Esophagus squamous epithelium (tissue), 5 donors: ENCODE data around the gene FRMD7. TPM values are rescaled to one million over a fixed set of nuclear protein-coding genes. Genes with fewer than 3 reads are reported as not detected.

Experiments used
- DNase-seq: peaks from one replicate; lab custom pipeline; 2025; lab: John Stamatoyannopoulos, UW
- H3K27ac ChIP-seq, 4 donors: fragments of 200-600 bp; sonication (generic); one replicate each; pipeline ENCODE4 v1.5.1; 2016 to 2019; ENCODE audit warnings: mild to moderate bottlenecking in 1 of 4
- H3K27me3 ChIP-seq, 4 donors: fragments of 200-600 bp; sonication (generic); 1 replicate in 3 of 4; 2 replicates in 1 of 4; pipeline versions ENCODE4 v1.5.1 to v1.6.0; 2017 to 2021; ENCODE audit warnings: antibody characterized with exemption in 1 of 4
- H3K36me3 ChIP-seq, 3 donors: fragments of 200-600 bp; sonication (generic); one replicate each; pipeline ENCODE4 v1.5.1; 2016 to 2019
- H3K4me1 ChIP-seq, 3 donors: fragments of 200-600 bp; sonication (generic); one replicate each; pipeline ENCODE4 v1.5.1; 2017 to 2019
- H3K4me3 ChIP-seq, 4 donors: fragments of 200-600 bp; sonication (generic); 1 replicate in 3 of 4; 2 replicates in 1 of 4; pipeline ENCODE4 v1.5.1; 2016 to 2019; ENCODE audit warnings: mild to moderate bottlenecking in 2 of 4, moderate library complexity in 1 of 4
- H3K9me3 ChIP-seq, 3 donors: fragments of 200-600 bp; sonication (generic); one replicate each; pipeline ENCODE4 v1.5.1; 2016 to 2019
- POLR2A ChIP-seq, 4 donors: fragments of 450-650 bp; IDR thresholded peaks; one replicate each; pipeline ENCODE4 v1.6.1; 2017; ENCODE audit warnings: antibody characterized with exemption in 4 of 4, mild to moderate bottlenecking in 4 of 4, moderate library complexity in 3 of 4
- WGBS, 2 donors: methylation state at CpG; one replicate each; pipeline ENCODE4 v1.1.5; 2018; 5-methylcytosine and 5-hydroxymethylcytosine counted together
- intact Hi-C: fragments of 100-400 bp; cut with DNase I; formaldehyde crosslinking; loops from one replicate; pipeline ENCODE4 v1.15.0; 2022
- total RNA-seq, 4 donors: library from RNA; depleted of rRNA; stranded (reverse); fragments of >200 nt; gene quantifications; one replicate each; pipeline ENCODE4 v1.1.0, GENCODE V29; 2016
- TF ChIP-seq, protein P1 (sequence below), 6 experiments: fragments of 450-650 bp in 4 of 6; fragments of 200-600 bp in 2 of 6; sonication (generic) in 2 of 6; IDR thresholded peaks; one replicate each; pipeline ENCODE4 v1.5.1; 2016 to 2019; ENCODE audit warnings: antibody characterized with exemption in 6 of 6, mild to moderate bottlenecking in 4 of 6, moderate library complexity in 4 of 6
- donor health status: DM: yes; HTN: yes; CAD: no.

The FRMD7 gene
- total RNA-seq, 4 donors from 2014 or later: not detected

DNA sequence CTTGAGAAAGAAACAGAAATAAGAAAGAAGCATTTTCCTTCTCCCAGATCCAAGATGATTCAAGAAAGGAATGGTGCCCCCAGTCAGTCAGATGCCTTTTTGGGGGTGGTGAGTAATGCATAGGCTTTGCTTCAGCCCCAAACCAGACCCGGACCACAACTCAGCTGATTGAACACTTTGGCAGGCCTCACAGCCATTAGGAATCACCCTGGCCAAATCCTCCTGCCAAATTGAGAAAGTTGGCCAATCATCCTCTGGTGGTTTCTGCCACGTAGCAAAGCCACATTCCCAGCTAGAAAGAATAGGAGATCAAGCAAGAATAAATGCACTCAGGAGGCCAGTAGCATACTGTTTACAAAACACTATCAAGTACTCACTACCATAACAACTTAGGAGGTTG is 33.7 kb downstream of the FRMD7 start:
- H3K27me3 ChIP-seq: peaks cover 0 to 3% (median 0%) of the 10 kb centered on the region in 4 donors
- H3K4me1 ChIP-seq: no peaks in the 10 kb centered on the region
- H3K9me3 ChIP-seq: no peaks in the 10 kb centered on the region
- H3K27ac ChIP-seq: no peak overlapping the region
- 34% methylated on average over 2 of the region's 2 CpGs; no CpG with 5 or more reads in 1 of the 2 donors for WGBS, 2 donors
- H3K36me3 ChIP-seq: no peaks in the 10 kb centered on the region
- DNase-seq: no peak
- H3K4me3 ChIP-seq: no peak overlapping the region
- TF ChIP-seq, protein P1, sequence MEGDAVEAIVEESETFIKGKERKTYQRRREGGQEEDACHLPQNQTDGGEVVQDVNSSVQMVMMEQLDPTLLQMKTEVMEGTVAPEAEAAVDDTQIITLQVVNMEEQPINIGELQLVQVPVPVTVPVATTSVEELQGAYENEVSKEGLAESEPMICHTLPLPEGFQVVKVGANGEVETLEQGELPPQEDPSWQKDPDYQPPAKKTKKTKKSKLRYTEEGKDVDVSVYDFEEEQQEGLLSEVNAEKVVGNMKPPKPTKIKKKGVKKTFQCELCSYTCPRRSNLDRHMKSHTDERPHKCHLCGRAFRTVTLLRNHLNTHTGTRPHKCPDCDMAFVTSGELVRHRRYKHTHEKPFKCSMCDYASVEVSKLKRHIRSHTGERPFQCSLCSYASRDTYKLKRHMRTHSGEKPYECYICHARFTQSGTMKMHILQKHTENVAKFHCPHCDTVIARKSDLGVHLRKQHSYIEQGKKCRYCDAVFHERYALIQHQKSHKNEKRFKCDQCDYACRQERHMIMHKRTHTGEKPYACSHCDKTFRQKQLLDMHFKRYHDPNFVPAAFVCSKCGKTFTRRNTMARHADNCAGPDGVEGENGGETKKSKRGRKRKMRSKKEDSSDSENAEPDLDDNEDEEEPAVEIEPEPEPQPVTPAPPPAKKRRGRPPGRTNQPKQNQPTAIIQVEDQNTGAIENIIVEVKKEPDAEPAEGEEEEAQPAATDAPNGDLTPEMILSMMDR (IDR thresholded peaks at IDR 0.05): no peak
- no peak for TF ChIP-seq POLR2A (IDR thresholded peaks at IDR 0.05)
- intact Hi-C loops: loop anchor here (10.0 kb wide), 2 partner anchors 111 to 521 kb away; no protein-coding TSS in a partner anchor

DNA sequence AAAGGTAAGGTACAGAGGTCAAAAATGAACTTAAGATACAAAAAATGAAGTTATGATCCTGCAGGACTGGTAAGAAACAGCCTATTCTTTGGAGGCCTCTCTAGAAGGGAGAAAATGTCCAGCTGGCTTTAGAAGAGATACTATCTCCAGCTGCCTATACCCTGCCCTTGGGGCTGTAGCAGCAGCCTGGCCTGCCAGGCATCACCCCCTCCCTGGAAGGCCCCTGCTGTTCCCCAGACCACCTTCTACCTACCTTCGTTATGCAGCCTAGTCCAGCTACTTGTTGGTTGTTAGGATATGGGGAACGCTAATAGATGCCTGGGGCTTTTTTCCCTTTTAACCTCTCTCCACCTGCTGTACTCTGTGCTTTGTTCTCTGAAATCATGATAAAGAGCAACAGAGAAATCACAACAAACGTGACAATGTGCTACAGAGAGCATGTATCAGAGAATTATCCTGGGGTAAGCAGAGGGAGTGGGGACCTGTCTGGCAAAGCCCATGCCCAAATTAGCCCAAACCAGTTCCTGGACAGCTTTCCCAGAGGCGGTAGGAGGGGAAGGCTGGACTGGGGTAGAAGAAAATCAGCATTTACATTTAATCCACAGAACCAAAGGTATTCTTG is 34.5 kb downstream of the FRMD7 start:
- no peak for TF ChIP-seq POLR2A (IDR thresholded peaks at IDR 0.05)
- TF ChIP-seq, protein P1 (IDR thresholded peaks at IDR 0.05): no peak
- no peak overlapping the region for H3K4me3 ChIP-seq
- intact Hi-C loops: loop anchor here (10.0 kb wide), 2 partner anchors 111 to 521 kb away; no protein-coding TSS in a partner anchor
- 63% methylated on average over 4 of the region's 4 CpGs; no CpG with 5 or more reads in 1 of the 2 donors for WGBS, 2 donors
- H3K27me3 ChIP-seq: peaks cover 0 to 3% (median 0%) of the 10 kb centered on the region in 4 donors
- no peaks in the 10 kb centered on the region for H3K9me3 ChIP-seq
- no peaks in the 10 kb centered on the region for H3K36me3 ChIP-seq
- H3K4me1 ChIP-seq: no peaks in the 10 kb centered on the region
- DNase-seq: no peak
- no peak overlapping the region for H3K27ac ChIP-seq

DNA sequence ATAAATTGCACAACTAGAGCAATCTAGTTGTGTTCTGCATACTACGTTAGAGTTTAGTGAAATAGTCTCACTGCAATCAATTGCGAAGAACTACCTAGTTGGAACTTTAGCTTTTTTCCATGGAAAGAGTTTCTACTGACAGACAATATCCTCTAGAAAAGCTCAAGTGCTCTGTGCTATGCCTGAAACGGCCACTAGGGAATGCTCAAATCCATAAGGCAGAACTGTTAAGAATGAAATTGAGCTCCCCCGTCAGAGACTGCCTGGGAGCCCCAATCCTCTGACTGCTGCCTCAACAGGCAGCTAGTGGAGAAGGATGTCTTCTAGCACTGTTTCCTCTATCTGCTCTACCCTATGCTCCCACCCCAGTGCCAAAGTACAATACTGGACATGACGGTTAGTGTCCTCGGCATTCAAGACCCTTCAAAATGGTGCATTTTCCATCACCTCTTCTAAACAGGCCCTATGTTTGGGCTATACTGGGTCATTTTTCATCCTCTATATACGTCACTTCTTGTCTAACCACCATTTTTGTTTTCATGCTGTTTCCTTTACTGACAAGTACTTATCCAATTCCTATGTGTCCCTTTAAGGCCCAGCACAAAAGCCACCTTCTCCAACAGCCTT is 35.3 kb downstream of the FRMD7 start:
- peaks cover 0 to 3% (median 0%) of the 10 kb centered on the region in 4 donors for H3K27me3 ChIP-seq
- H3K9me3 ChIP-seq: no peaks in the 10 kb centered on the region
- intact Hi-C loops: loop anchor here (10.0 kb wide), 2 partner anchors 112 to 522 kb away; no protein-coding TSS in a partner anchor
- no peak overlapping the region for H3K27ac ChIP-seq
- H3K4me3 ChIP-seq: no peak overlapping the region
- WGBS, 2 donors: 45 to 54% methylated on average over 5 to 7 of the region's 7 CpGs
- H3K4me1 ChIP-seq: no peaks in the 10 kb centered on the region
- H3K36me3 ChIP-seq: no peaks in the 10 kb centered on the region
- TF ChIP-seq POLR2A (IDR thresholded peaks at IDR 0.05): no peak
- TF ChIP-seq, protein P1 (IDR thresholded peaks at IDR 0.05): peak; percentile 20 to 82 (median 68)
- no peak for DNase-seq

DNA sequence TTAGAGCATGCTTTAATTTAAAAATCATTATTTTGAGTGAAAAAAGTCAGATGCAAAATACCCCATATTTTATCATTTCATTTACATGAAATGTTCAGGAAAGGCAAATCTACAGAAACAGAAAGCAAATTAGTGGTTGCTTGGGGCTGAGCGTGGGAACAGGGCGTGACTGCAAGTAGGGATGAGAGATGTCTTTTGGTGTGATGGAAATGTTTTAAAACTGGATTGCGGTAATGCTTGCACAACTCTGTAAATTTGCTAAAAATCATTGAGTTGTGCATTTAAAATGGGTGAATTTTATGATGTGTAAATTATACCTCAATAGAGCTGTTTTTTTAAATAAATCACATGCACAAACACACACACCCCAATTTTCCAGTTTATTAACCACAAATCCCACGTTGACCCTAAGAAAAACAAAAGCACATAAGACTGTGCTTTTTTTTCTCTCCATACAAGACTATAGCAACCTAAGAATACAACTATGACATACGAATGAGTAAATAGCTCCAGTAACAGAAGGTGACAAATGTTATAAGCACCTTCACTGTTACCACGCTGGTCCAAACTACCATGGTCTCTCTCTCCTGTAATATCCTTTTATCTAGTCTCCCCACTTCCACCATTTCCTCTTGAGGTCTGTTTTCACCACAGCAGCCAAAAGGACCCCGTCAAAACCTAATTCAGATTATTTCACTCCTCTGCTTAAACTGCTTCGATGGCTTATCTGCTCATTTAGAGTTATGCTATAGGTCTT is 37.2 kb downstream of the FRMD7 start:
- intact Hi-C loops: loop anchor here (10.0 kb wide), 2 partner anchors 114 to 524 kb away; no protein-coding TSS in a partner anchor
- Histone ChIP-seq H3K4me3 (no peak overlapping the region), H3K36me3 (no peaks in the 10 kb centered on the region), H3K4me1 (no peaks in the 10 kb centered on the region), H3K27ac (no peak overlapping the region), H3K27me3 (peaks cover 0 to 3% (median 0%) of the 10 kb centered on the region in 4 donors), H3K9me3 (no peaks in the 10 kb centered on the region)
- WGBS, 2 donors: 58 to 73% methylated on average over 5 to 8 of the region's 8 CpGs
- no peak for DNase-seq
- no peak for TF ChIP-seq POLR2A (IDR thresholded peaks at IDR 0.05)
- TF ChIP-seq, protein P1 (IDR thresholded peaks at IDR 0.05): no peak
